Ecto neural progenitor cell (in vitro differentiated cells): ENCODE measurements around the gene ARMC9.

Experiments
- DNase-seq: peaks from one replicate; pipeline ENCODE4 v3.0.0-alpha.2; 2018; ENCODE audit warnings: low spot score

The ARMC9 gene

GRCh38 chr2:231422056-231422455 is 223.6 kb downstream of the ARMC9 start:
- DNase-seq, result no peak

GRCh38 chr2:231423176-231423575 is 224.7 kb downstream of the ARMC9 start:
- DNase-seq, result no peak
